Endothelial cell of umbilical vein (primary cell): ENCODE data around the gene RPS6KA5. TPM values are rescaled to one million over a fixed set of nuclear protein-coding genes. Genes with fewer than 3 reads are reported as not detected.

Source experiments
- BruUV-seq: library from RNA; stranded (reverse); fragments of 400-500 nt; replicated peaks from 2 replicates; lab custom pipeline; 2021; lab: Mats Ljungman, UMichigan
- CTCF ChIA-PET: fragments of 300-600, 350-600 bp; sonication (Branson Sonifier 250); formaldehyde crosslinking; loops from one replicate; lab custom pipeline; 2021; ENCODE audit warnings: antibody characterized with exemption, inconsistent platforms; lab: Charles Lee
- POLR2A ChIA-PET: fragments of 300-600, 350-600 bp; sonication (Branson Sonifier 250); formaldehyde crosslinking; loops from one replicate; lab custom pipeline; 2021; ENCODE audit warnings: antibody characterized with exemption, inconsistent platforms; lab: Charles Lee
- DNase-seq: peaks from one replicate; pipeline ENCODE4 v3.0.0-alpha.2; 2011; ENCODE audit warnings: low read depth, low spot score
- FAIRE-seq: peaks from 2 replicates; lab custom pipeline; 2011; peaks lifted over from hg19 to GRCh38; lab: Jason Lieb, UNC
- H2AFZ ChIP-seq: 2 replicates; pipeline ENCODE4 v1.6.0; 2012; ENCODE audit warnings: low read depth, low read length, control low read depth, inconsistent platforms
- H3K27ac ChIP-seq: 2 replicates; pipeline ENCODE4 v1.5.1; 2011; ENCODE audit warnings: low read depth, mild to moderate bottlenecking, control low read depth, low read length, moderate library complexity; ENCODE audit not compliant: insufficient read depth
- H3K27me3 ChIP-seq, 2 experiments: 2 replicates each; pipeline versions ENCODE4 v1.6.0 to v1.6.1; 2011; ENCODE audit warnings: low read length in 2 of 2, mixed read lengths in 1 of 2; ENCODE audit not compliant: control insufficient read depth in 2 of 2, insufficient read depth in 2 of 2
- H3K36me3 ChIP-seq, 2 experiments: 2 replicates in 1 of 2; 3 replicates in 1 of 2; pipeline ENCODE4 v1.5.1; 2011; ENCODE audit warnings: low read length in 2 of 2, mild to moderate bottlenecking in 1 of 2, moderate library complexity in 1 of 2; ENCODE audit not compliant: control insufficient read depth in 2 of 2, insufficient read depth in 2 of 2; ENCODE audit errors: extremely low read depth in 1 of 2
- H3K4me1 ChIP-seq: 3 replicates; pipeline ENCODE4 v1.5.1; 2011; ENCODE audit warnings: mild to moderate bottlenecking, low read length; ENCODE audit not compliant: control insufficient read depth, insufficient read depth; ENCODE audit errors: extremely low read depth
- H3K4me2 ChIP-seq: 2 replicates; pipeline ENCODE4 v1.6.1; 2011; ENCODE audit warnings: low read length, control low read depth, mixed read lengths; ENCODE audit not compliant: insufficient read depth
- H3K4me3 ChIP-seq, 3 experiments: fragments of 200-600 bp in 1 of 3; sonication (generic), shearing (Covaris generic) in 1 of 3; replicated peaks in 1 of 3; 2 replicates each; pipeline ENCODE4 v1.5.1; 2011 to 2016; ENCODE audit warnings: control low read depth in 3 of 3, low read length in 3 of 3, mild to moderate bottlenecking in 2 of 3, inconsistent platforms in 1 of 3, low read depth in 1 of 3, moderate library complexity in 1 of 3; ENCODE audit not compliant: insufficient read depth in 1 of 3
- H3K79me2 ChIP-seq: 2 replicates; pipeline ENCODE4 v1.6.0; 2012; ENCODE audit warnings: low read length, inconsistent platforms; ENCODE audit not compliant: control insufficient read depth, insufficient read depth
- H3K9ac ChIP-seq: replicated peaks from 2 replicates; pipeline ENCODE3; 2011; ENCODE audit warnings: low read length, control low read depth; ENCODE audit not compliant: insufficient read depth; ENCODE audit errors: extremely low read depth
- H3K9me1 ChIP-seq: replicated peaks from 3 replicates; pipeline ENCODE4 v1.6.0; 2011; ENCODE audit warnings: mild to moderate bottlenecking, low read length; ENCODE audit not compliant: control insufficient read depth, insufficient read depth; ENCODE audit errors: extremely low read depth
- H3K9me3 ChIP-seq: replicated peaks from 2 replicates; pipeline ENCODE4 v1.5.1; 2012; ENCODE audit warnings: low read length, inconsistent platforms; ENCODE audit not compliant: control insufficient read depth, insufficient read depth
- H4K20me1 ChIP-seq: replicated peaks from 2 replicates; pipeline ENCODE3; 2011; ENCODE audit warnings: mild to moderate bottlenecking, low read length; ENCODE audit not compliant: control insufficient read depth, insufficient read depth; ENCODE audit errors: extremely low read depth
- EZH2 ChIP-seq: IDR thresholded peaks from 2 replicates; pipeline ENCODE4 v1.6.1; 2012; ENCODE audit warnings: borderline replicate concordance, low read depth, mild to moderate bottlenecking, moderate library complexity, low read length, inconsistent platforms; ENCODE audit not compliant: severe bottlenecking
- FOS ChIP-seq: IDR thresholded peaks from 2 replicates; pipeline ENCODE4 v1.6.1; 2011; ENCODE audit warnings: mild to moderate bottlenecking, low read length, moderate library complexity, borderline replicate concordance; ENCODE audit not compliant: insufficient read depth
- GATA2 ChIP-seq: IDR thresholded peaks from 2 replicates; pipeline ENCODE4 v1.7.0; 2011; ENCODE audit warnings: low read depth, mild to moderate bottlenecking, moderate library complexity, mixed read lengths, low read length; ENCODE audit not compliant: insufficient read length, insufficient read depth
- JUN ChIP-seq: IDR thresholded peaks from 2 replicates; pipeline ENCODE4 v1.6.1; 2011; ENCODE audit warnings: borderline replicate concordance, low read depth; ENCODE audit not compliant: insufficient read length, insufficient read depth
- MYC ChIP-seq: IDR thresholded peaks from one replicate; pipeline ENCODE4 v1.6.1; 2011; ENCODE audit warnings: mild to moderate bottlenecking, low read depth, low read length
- POLR2A ChIP-seq: IDR thresholded peaks from 2 replicates; pipeline ENCODE4 v1.6.1; 2012; ENCODE audit warnings: low read depth, mild to moderate bottlenecking, control low read depth, low read length
- POLR2AphosphoS5 ChIP-seq: IDR thresholded peaks from 2 replicates; pipeline ENCODE4 v1.6.1; 2012; ENCODE audit warnings: low read depth, mild to moderate bottlenecking, control low read depth, low read length, moderate library complexity; ENCODE audit not compliant: insufficient read depth
- dilution Hi-C: fragments of 300-500 bp; cut with MboI; formaldehyde crosslinking; loops from one replicate; pipeline ENCODE4 v1.15.0; 2019; ENCODE audit warnings: low sequenced_read_pairs; ENCODE audit not compliant: extremely low pct_ligation_motif_present
- intact Hi-C: fragments of 100-400 bp; cut with micrococcal nuclease; formaldehyde crosslinking; loops from one replicate; pipeline ENCODE4 v1.10.0; 2022
- polyA plus RNA-seq, 4 experiments: library from polyadenylated mRNA; depleted of rRNA in 3 of 4; stranded (reverse) in 3 of 4; unstranded in 1 of 4; fragments of >200 nt; gene quantifications; 2 replicates each; pipeline versions ENCODE4 v1.2.1 to v1.2.3, GENCODE V29; 2011 to 2012; ENCODE audit warnings: missing spikeins in 1 of 4
- total RNA-seq: library from RNA; stranded (reverse); gene quantifications from 2 replicates; pipeline ENCODE4 v1.2.3, GENCODE V29; 2021
- TF ChIP-seq, protein P1 (sequence below): IDR thresholded peaks from 2 replicates; pipeline ENCODE4 v1.6.1; 2011; ENCODE audit not compliant: insufficient read depth, insufficient read length
- TF ChIP-seq, protein P2 (sequence below), 2 donors: IDR thresholded peaks; 1 replicate in 1 of 2; 2 replicates in 1 of 2; pipeline ENCODE4 v1.5.1; 2011; ENCODE audit warnings: low read length in 2 of 2, mild to moderate bottlenecking in 2 of 2, moderate library complexity in 2 of 2, control low read depth in 1 of 2, inconsistent platforms in 1 of 2, low read depth in 1 of 2; ENCODE audit not compliant: insufficient read depth in 1 of 2; ENCODE audit errors: extremely low read depth in 1 of 2

Gene RPS6KA5
- total and polyA plus RNA-seq, 2 donors (not counting 3 experiments of a cell fraction or from before 2014, with no cell fraction given), result 2.9 to 5.4 TPM

DNA sequence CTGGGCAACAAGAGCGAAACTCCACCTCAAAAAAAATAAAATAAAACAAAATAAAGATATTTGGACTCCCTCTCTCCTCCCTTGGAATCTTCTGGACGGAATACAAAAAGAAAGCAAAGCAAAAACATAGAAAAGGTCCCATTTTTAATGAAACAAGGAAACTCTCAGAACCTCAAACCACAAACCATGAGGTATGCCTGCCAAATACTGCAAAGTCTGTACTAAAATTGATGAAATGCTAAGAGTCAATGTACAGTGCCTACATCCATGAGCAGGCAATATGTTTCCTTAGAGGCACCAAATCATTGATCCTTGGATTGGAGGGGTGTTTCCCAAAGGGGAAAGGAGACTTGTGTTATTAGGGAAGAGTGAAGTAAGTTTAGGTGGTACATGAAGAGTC, 8.2 kb upstream of the RPS6KA5 start:
- no peak overlapping the region for H2AFZ ChIP-seq
- POLR2A ChIA-PET, result no interaction called here
- H3K4me3 ChIP-seq, result no peak overlapping the region
- intact Hi-C loops (loop anchor here (10.0 kb wide), 1 partner anchor 346 kb away; the partner anchor contains the start of gene CCDC88C), dilution Hi-C loops (no loop called here)
- no peaks in the 10 kb centered on the region for H3K27me3 ChIP-seq
- no peaks in the 10 kb centered on the region for H3K9me1 ChIP-seq
- CTCF ChIA-PET, result no interaction called here
- no peaks in the 10 kb centered on the region for H3K4me1 ChIP-seq
- no peak overlapping the region for H3K27ac ChIP-seq
- TF ChIP-seq MYC (no peak), EZH2 (no peak), GATA2 (no peak), POLR2A (no peak), FOS (no peak), POLR2AphosphoS5 (no peak), JUN (no peak)
- TF ChIP-seq, protein P1, sequence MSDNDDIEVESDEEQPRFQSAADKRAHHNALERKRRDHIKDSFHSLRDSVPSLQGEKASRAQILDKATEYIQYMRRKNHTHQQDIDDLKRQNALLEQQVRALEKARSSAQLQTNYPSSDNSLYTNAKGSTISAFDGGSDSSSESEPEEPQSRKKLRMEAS, result no peak
- TF ChIP-seq, protein P2, sequence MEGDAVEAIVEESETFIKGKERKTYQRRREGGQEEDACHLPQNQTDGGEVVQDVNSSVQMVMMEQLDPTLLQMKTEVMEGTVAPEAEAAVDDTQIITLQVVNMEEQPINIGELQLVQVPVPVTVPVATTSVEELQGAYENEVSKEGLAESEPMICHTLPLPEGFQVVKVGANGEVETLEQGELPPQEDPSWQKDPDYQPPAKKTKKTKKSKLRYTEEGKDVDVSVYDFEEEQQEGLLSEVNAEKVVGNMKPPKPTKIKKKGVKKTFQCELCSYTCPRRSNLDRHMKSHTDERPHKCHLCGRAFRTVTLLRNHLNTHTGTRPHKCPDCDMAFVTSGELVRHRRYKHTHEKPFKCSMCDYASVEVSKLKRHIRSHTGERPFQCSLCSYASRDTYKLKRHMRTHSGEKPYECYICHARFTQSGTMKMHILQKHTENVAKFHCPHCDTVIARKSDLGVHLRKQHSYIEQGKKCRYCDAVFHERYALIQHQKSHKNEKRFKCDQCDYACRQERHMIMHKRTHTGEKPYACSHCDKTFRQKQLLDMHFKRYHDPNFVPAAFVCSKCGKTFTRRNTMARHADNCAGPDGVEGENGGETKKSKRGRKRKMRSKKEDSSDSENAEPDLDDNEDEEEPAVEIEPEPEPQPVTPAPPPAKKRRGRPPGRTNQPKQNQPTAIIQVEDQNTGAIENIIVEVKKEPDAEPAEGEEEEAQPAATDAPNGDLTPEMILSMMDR (IDR thresholded peaks at IDR 0.05; ENCODE audit: extremely low read depth in 1 of 2, insufficient read depth in 1 of 2, low read depth in 1 of 2, low read length in 2 of 2), result no peak
- BruUV-seq, result no TSS peak
- no peaks in the 10 kb centered on the region for H3K9me3 ChIP-seq
- no peak overlapping the region for H3K9ac ChIP-seq
- no peaks in the 10 kb centered on the region for H3K36me3 ChIP-seq
- no peaks in the 10 kb centered on the region for H4K20me1 ChIP-seq
- FAIRE-seq (no peak), DNase-seq (no peak)
- H3K79me2 ChIP-seq, result no peaks in the 10 kb centered on the region
- no peak overlapping the region for H3K4me2 ChIP-seq
